ENCODE data around the gene CATSPER3.

- TF ChIP-seq CTCF (IDR thresholded peaks at IDR 0.05) (no peak), POLR2A (IDR thresholded peaks at IDR 0.05) (no peak), POLR2AphosphoS5 (IDR thresholded peaks at IDR 0.05) (no peak)
Observed at GRCh38 chr5:135056316-135057030, 88.8 kb downstream of the CATSPER3 start.
